ENCODE data around the gene KRT33B. TPM values are rescaled to one million over a fixed set of nuclear protein-coding genes. Genes with fewer than 3 reads are reported as not detected.

Gene KRT33B
- total RNA-seq, 1 donor from 2014 or later, result not detected

- ATAC-seq (no peak), DNase-seq (ENCODE audit: low spot score) (no peak)
Measured at GRCh38 chr17:41326173-41327145, 43.2 kb downstream of the KRT33B start.

GRCh38 chr17:41325611-41326010, 44.0 kb downstream of the KRT33B start:
- ATAC-seq (no peak), DNase-seq (ENCODE audit: low spot score) (no peak)

- DNase-seq (ENCODE audit: low spot score) (no peak), ATAC-seq (no peak)
Measured at GRCh38 chr17:41325126-41325525, 44.5 kb downstream of the KRT33B start.

DNA sequence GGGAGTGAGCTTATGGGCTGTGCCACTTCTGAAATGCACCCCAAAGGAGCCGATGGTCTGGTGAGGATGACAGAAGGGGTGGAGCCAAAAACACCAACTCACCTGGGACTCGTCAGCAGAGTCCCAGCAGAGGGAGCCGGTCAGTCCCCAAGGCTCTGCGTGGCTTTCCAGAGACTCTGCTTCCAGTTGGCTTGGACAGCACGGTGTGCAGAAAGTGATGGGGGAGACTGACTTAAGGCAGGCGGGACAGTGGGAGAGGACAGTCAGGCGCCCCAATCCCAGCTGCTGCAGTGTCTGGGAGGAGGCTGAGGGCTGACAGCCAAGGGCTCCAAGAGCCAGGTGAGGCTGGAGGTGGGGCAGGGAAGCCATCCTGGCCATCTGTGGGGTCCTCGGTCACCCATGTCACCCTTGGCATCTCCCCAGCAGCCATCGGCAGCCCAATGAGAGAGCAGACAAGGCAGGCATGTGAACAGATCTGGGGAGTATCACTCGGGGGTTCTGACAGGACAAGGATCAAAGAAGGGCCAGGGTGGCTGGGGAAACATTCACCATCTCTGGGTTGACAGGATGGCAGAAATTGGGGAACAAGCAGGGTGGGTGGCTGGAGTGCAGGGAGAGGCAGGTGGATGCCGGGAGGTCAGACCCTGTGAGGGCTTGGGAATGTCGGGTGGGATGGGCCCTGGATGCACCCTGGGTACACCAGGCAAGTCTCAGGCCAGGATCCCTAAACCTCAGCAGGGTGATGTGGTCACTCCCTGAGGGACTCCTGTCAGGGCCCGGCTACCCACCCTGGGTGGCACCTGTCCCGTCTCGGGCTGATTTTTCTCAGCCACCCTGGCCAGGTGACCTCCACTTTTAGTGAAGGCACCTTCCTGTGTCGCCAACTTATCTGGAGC, 45.2 kb downstream of the KRT33B start:
- DNase-seq (ENCODE audit: low spot score) (no peak), ATAC-seq (peak; percentile 56)

DNA sequence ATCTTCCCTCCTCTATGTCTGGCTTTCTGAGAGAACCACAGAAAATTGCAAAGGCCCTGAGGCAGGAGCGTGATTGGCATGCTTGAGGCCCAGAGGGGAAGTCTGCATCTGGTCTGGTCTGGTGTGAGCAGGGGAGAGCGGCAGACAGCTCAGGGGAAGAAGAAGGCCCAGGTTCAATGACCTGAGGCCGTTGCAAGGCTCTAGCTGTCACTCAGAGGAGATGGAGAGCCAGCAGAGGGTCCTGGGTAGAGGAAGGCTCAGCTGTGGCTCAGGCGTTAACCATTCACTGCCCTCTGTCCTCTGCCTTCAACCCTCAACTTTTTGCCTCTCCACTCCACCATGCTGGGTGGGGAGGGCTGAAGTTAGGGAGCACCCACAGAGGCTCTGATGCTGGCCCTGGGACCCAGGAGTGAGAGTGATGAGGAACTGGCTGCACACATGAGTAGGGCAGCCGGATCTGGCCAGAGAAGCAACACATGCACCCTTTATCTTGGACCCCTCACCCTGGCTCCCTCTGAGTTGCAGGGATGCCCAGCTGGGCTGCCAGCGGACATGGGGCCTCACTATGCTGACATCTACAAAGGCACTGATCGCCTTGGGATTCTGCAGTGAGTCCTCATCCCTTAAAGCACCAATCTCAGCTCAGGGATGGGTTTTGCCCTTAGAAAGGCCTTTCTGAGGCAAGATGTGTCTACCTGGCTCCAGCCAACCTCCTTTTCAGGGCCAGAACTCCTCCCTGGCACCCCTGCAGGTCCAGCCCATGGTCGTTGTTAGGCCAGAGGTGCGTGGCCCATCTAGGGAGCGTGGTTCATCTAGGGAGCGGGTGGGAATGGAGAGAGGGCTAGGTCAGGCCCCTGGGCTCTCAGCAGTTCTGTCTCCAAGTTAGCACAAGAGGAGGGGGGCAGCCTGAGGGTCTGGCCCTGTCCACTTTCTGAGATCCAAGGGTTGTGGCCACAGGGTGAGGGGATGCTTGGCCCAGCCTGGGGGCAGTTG, 46.4 kb downstream of the KRT33B start:
- ATAC-seq (no peak), DNase-seq (ENCODE audit: low spot score) (no peak)

GRCh38 chr17:41322094-41322902, 47.3 kb downstream of the KRT33B start:
- peak; percentile 81 for ATAC-seq
- no peak for DNase-seq (ENCODE audit: low spot score)

DNA sequence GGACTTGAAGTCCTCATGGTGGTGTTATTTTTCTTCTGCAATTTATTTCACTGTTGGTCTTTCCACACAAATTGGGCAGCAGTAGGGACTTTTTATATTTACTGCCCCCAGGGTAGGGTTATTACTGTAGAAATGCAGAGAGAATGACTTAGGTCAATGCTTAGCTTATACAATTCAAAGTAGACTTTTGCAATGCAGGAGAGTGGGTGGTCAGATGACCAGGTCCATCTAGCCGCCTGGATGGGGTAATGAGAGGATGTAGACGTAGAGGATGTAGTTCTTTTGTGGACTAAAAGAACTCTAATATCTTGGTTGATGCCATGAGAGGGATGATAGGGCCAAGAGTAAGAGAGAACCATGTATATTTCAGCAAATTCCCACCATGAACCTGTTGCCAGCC, 51.4 kb downstream of the KRT33B start:
- ATAC-seq, result no peak
- no peak for DNase-seq (ENCODE audit: low spot score)

DNA sequence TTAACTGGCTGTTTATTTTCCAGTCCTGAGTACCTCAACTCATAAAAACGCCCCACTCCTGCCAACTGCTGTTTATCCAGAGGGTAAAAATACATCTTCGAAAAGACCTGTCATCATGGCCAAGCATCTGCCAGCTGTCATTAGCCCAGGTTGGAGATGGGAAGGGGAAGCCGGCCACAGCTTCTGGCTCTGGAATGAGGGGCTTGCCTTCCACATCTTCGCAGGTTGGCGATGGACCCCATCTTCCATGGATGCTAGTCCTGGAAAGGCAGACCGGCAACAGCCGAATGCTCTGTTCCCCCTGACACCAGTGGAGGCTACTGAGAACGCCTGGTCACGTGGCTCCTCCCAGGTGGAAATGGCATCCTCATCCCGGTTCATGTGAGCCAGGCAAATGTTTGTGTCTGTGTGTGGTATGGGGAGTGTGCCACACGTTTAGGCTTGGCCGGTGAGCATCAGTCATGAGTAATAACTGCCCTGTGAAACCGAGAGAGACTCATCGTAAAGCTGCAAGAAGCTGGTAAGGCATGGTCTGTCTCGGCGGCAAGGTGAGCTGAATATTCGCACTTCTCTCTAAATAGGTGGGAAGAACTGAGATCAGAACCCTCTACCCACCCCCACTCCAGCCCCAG, 53.7 kb downstream of the KRT33B start:
- ATAC-seq (no peak), DNase-seq (ENCODE audit: low spot score) (no peak)

GRCh38 chr17:41315204-41315794, 54.3 kb downstream of the KRT33B start, which contains the start of gene KRTAP17-1:
KRTAP17-1 (minus strand) TSS chr17:41315710; CDS start chr17:41315650, 60 bp downstream.
- no peak for ATAC-seq

More at GRCh38 chr17:41315204-41315794, 54.3 kb downstream of the KRT33B start, which contains the start of gene KRTAP17-1:
- no peak for DNase-seq (ENCODE audit: low spot score)

Other genes with a start within 250 kb of the KRT33B start
- not detected for gene KRTAP4-12, start 245.6 kb downstream of the KRT33B start, total RNA-seq
- not detected for gene KRTAP4-6, start 229.3 kb downstream of the KRT33B start, total RNA-seq
- gene KRTAP4-5, start 220.0 kb downstream of the KRT33B start, total RNA-seq, result not detected
- not detected for gene KRTAP4-4, start 209.1 kb downstream of the KRT33B start, total RNA-seq
- not detected for gene KRTAP4-3, start 201.6 kb downstream of the KRT33B start, total RNA-seq
- gene KRTAP4-2, start 191.6 kb downstream of the KRT33B start, total RNA-seq, result not detected
- gene KRTAP4-1, start 184.9 kb downstream of the KRT33B start, total RNA-seq, result not detected
- gene KRTAP9-1, start 179.9 kb downstream of the KRT33B start, total RNA-seq, result not detected
- gene KRTAP9-2, start 143.2 kb downstream of the KRT33B start, total RNA-seq, result not detected
- gene KRTAP9-3, start 137.4 kb downstream of the KRT33B start, total RNA-seq, result not detected
- not detected for gene KRTAP9-8, start 131.8 kb downstream of the KRT33B start, total RNA-seq
- gene KRTAP9-4, start 120.1 kb downstream of the KRT33B start, total RNA-seq, result not detected
- gene KRTAP9-9, start 114.4 kb downstream of the KRT33B start, total RNA-seq, result not detected
- not detected for gene KRTAP9-6, start 104.4 kb downstream of the KRT33B start, total RNA-seq
- not detected for gene KRTAP9-7, start 94.1 kb downstream of the KRT33B start, total RNA-seq
- gene KRTAP29-1, start 67.0 kb downstream of the KRT33B start, total RNA-seq, result not detected
- gene KRTAP16-1, start 60.5 kb downstream of the KRT33B start, total RNA-seq, result not detected
- gene KRTAP17-1, start 54.1 kb downstream of the KRT33B start, total RNA-seq, result not detected
- not detected for gene KRT33A, start 19.0 kb downstream of the KRT33B start, total RNA-seq
- gene KRT34, start 12.5 kb upstream of the KRT33B start, total RNA-seq, result not detected
- not detected for gene KRT31, start 27.8 kb upstream of the KRT33B start, total RNA-seq
- gene KRT37, start 54.8 kb upstream of the KRT33B start, total RNA-seq, result not detected
- gene KRT38, start 71.2 kb upstream of the KRT33B start, total RNA-seq, result not detected
- gene KRT32, start 97.6 kb upstream of the KRT33B start, total RNA-seq, result not detected
- not detected for gene KRT35, start 111.3 kb upstream of the KRT33B start, total RNA-seq
- gene KRT36, start 120.1 kb upstream of the KRT33B start, total RNA-seq, result not detected
- gene KRT13, start 135.8 kb upstream of the KRT33B start, total RNA-seq, result not detected
- 0.15 TPM for gene KRT15, start 149.1 kb upstream of the KRT33B start, total RNA-seq
- 5.7 TPM for gene KRT19, start 158.5 kb upstream of the KRT33B start, total RNA-seq
- gene KRT9, start 202.2 kb upstream of the KRT33B start, total RNA-seq, result not detected
- gene KRT14, start 217.1 kb upstream of the KRT33B start, total RNA-seq, result not detected
- not detected for gene KRT16, start 243.0 kb upstream of the KRT33B start, total RNA-seq

All from left lobe of liver (tissue), 2 donors.